Fibroblast of skin of right biceps (primary cell): ENCODE results near the gene FNDC3B.
A peak's percentile ranks its signal among the peaks of the same experiment; 100 is the strongest.

Experiments
- DNase-seq: peaks from one replicate; pipeline ENCODE4 v3.0.0-alpha.2; 2013

Gene FNDC3B

GRCh38 chr3:172195407-172195754 lies 156.0 kb downstream of the FNDC3B start:
- DNase-seq, result no peak

- DNase-seq, result no peak
These were observed 158.0 kb downstream of the FNDC3B start for GRCh38 chr3:172197344-172197743.

GRCh38 chr3:172198428-172198827 lies 159.1 kb downstream of the FNDC3B start:
- DNase-seq, result no peak

- no peak for DNase-seq
These were observed 160.5 kb downstream of the FNDC3B start for GRCh38 chr3:172199850-172200369.

GRCh38 chr3:172201136-172201869 lies 161.9 kb downstream of the FNDC3B start:
- peak; percentile 91 for DNase-seq

- DNase-seq, result peak; percentile 93
These were observed 162.5 kb downstream of the FNDC3B start for GRCh38 chr3:172201870-172202236.

GRCh38 chr3:172202797-172203196 lies 163.4 kb downstream of the FNDC3B start:
- DNase-seq, result no peak

GRCh38 chr3:172203522-172204258 lies 164.3 kb downstream of the FNDC3B start:
- DNase-seq, result no peak

GRCh38 chr3:172204716-172205115 lies 165.3 kb downstream of the FNDC3B start:
- no peak for DNase-seq

- peak; percentile 46 for DNase-seq
These were observed 169.4 kb downstream of the FNDC3B start for GRCh38 chr3:172208586-172209332.

- no peak for DNase-seq
These were observed 170.2 kb downstream of the FNDC3B start for GRCh38 chr3:172209333-172210321.

GRCh38 chr3:172210355-172210754 lies 171.0 kb downstream of the FNDC3B start:
- DNase-seq, result peak; percentile 55

GRCh38 chr3:172211123-172211522 lies 171.7 kb downstream of the FNDC3B start:
- peak; percentile 28 for DNase-seq

- DNase-seq, result peak; percentile 61
These were observed 173.8 kb downstream of the FNDC3B start for GRCh38 chr3:172213200-172213599.

- DNase-seq, result no peak
These were observed 174.5 kb downstream of the FNDC3B start for GRCh38 chr3:172213904-172214303.

- DNase-seq, result no peak
These were observed 176.9 kb downstream of the FNDC3B start for GRCh38 chr3:172216267-172216666.

- DNase-seq, result no peak
These were observed 177.5 kb downstream of the FNDC3B start for GRCh38 chr3:172216911-172217310.

GRCh38 chr3:172217877-172218276 lies 178.5 kb downstream of the FNDC3B start:
- DNase-seq, result peak; percentile 36

- no peak for DNase-seq
These were observed 179.3 kb downstream of the FNDC3B start for GRCh38 chr3:172218350-172219323.

- DNase-seq, result no peak
These were observed 180.4 kb downstream of the FNDC3B start for GRCh38 chr3:172219750-172220149.

- peak; percentile 90 for DNase-seq
These were observed 182.2 kb downstream of the FNDC3B start for GRCh38 chr3:172221547-172221946.
